HuH-7.5 (cell line): ENCODE data around the gene PPA1.
"Not testable (repeated sequence)": the region's sequence is repeated elsewhere in the genome, so short reads cannot be mapped to it uniquely, and the experiment has no call there.

Experiments used
- DNase-seq: peaks from one replicate; pipeline ENCODE4 v3.0.0; 2011; ENCODE audit warnings: low spot score

The PPA1 gene

GRCh38 chr10:70169011-70169410 lies 64.2 kb downstream of the PPA1 start:
- no peak for DNase-seq

GRCh38 chr10:70167246-70167645 lies 66.0 kb downstream of the PPA1 start:
- DNase-seq: no peak

GRCh38 chr10:70166394-70166793 lies 66.8 kb downstream of the PPA1 start:
- DNase-seq: no peak

- DNase-seq: no peak
These were observed 69.1 kb downstream of the PPA1 start for GRCh38 chr10:70164163-70164562.

- no peak for DNase-seq
These were observed 69.8 kb downstream of the PPA1 start for GRCh38 chr10:70163448-70163847.

- no peak for DNase-seq
These were observed 70.4 kb downstream of the PPA1 start for GRCh38 chr10:70162892-70163201.

- no peak for DNase-seq
These were observed 70.9 kb downstream of the PPA1 start for GRCh38 chr10:70162151-70162891.

- no peak for DNase-seq
These were observed 72.4 kb downstream of the PPA1 start for GRCh38 chr10:70160798-70161197.

GRCh38 chr10:70159366-70159765 lies 73.9 kb downstream of the PPA1 start:
- not testable (repeated sequence) for DNase-seq

GRCh38 chr10:70158113-70158512 lies 75.1 kb downstream of the PPA1 start:
- no peak for DNase-seq

GRCh38 chr10:70155255-70155838 lies 77.9 kb downstream of the PPA1 start:
- no peak for DNase-seq
